ENCODE measurements around the gene C17orf78. TPM values are rescaled to one million over a fixed set of nuclear protein-coding genes. Genes with fewer than 3 reads are reported as not detected.

Gene C17orf78
- total and polyA plus RNA-seq, 2 of the 8 experiments (the other 6 are each of a cell fraction or from before 2014, with no cell fraction given) = not detected

GRCh38 chr17:37338847-37339246 is 36.9 kb upstream of the C17orf78 start:
- Histone ChIP-seq H3K79me2 (ENCODE audit: control insufficient read depth in 1 of 2, insufficient read depth in 2 of 2, low read length in 2 of 2) (peaks cover 3 to 86% of the 10 kb centered on the region in 2 experiments), H3K79me1 (ENCODE audit: low read depth, low read length) (peaks cover 2% of the 10 kb centered on the region), H3K4me3 (ENCODE audit: extremely low read depth in 1 of 4, insufficient read depth in 2 of 4, low read depth in 3 of 4, low read length in 4 of 4) (no peak overlapping the region), H3K27ac (ENCODE audit: low read depth, low read length) (no peak overlapping the region), H3K36me3 (ENCODE audit: control insufficient read depth in 2 of 4, insufficient read depth in 4 of 4, low read length in 3 of 4) (peaks cover 0 to 13% (median 2%) of the 10 kb centered on the region in 4 experiments; a peak in 5 of 8 replicates), H3K4me1 (replicated peaks in 1 of 4; ENCODE audit: control insufficient read depth in 3 of 4, insufficient read depth in 4 of 4, low read length in 3 of 4) (peaks cover 2 to 11% (median 5%) of the 10 kb centered on the region in 4 experiments; a peak in 4 of 7 replicates), H4K20me1 (replicated peaks in 1 of 2; ENCODE audit: control insufficient read depth in 1 of 2, insufficient read depth in 2 of 2, low read length in 2 of 2) (peaks cover 0 to 6% of the 10 kb centered on the region in 2 experiments), H2AFZ (ENCODE audit: low read length) (no peak overlapping the region), H3K56ac (replicated peaks; ENCODE audit: insufficient read length, low read depth, low read length) (no peak overlapping the region), H3K23ac (ENCODE audit: insufficient read length) (no peak overlapping the region), H4K91ac (replicated peaks; ENCODE audit: insufficient read length, low read length) (no peak overlapping the region), H2AK5ac (ENCODE audit: low read depth, low read length) (no peak overlapping the region), H3K27me3 (replicated peaks in 1 of 4; ENCODE audit: control insufficient read depth in 3 of 4, extremely low read depth in 1 of 4, insufficient read depth in 3 of 4, low read length in 3 of 4) (no peaks in the 10 kb centered on the region; a peak in 1 of 7 replicates), H2BK12ac (ENCODE audit: low read depth, low read length) (no peak overlapping the region), H3K18ac (ENCODE audit: extremely low read depth, low read length) (no peak overlapping the region), H4K5ac (ENCODE audit: insufficient read length, low read depth, low read length) (no peak overlapping the region), H2BK5ac (ENCODE audit: low read depth, low read length) (no peak overlapping the region), H2BK120ac (replicated peaks; ENCODE audit: low read depth, low read length) (no peak overlapping the region), H3K9me3 (ENCODE audit: insufficient read depth in 2 of 2, low read depth in 1 of 2, low read length in 1 of 2) (no peaks in the 10 kb centered on the region), H2BK15ac (ENCODE audit: low read length) (no peak overlapping the region), H3K14ac (ENCODE audit: insufficient read length) (no peak overlapping the region), H3K23me2 (ENCODE audit: low read depth, low read length) (no peaks in the 10 kb centered on the region), H3K4ac (replicated peaks; ENCODE audit: insufficient read length, low read depth, low read length) (no peak overlapping the region), H3K4me2 (ENCODE audit: insufficient read depth in 1 of 2, low read depth in 2 of 2, low read length in 2 of 2) (no peak overlapping the region), H2BK20ac (ENCODE audit: low read length) (no peak overlapping the region), H4K8ac (ENCODE audit: extremely low read depth, insufficient read depth, low read length) (no peak overlapping the region), H3K9ac (replicated peaks in 1 of 4; ENCODE audit: extremely low read depth in 1 of 4, low read depth in 3 of 4, low read length in 3 of 4) (no peak overlapping the region)
- FAIRE-seq (no peak), DNase-seq (ENCODE audit: low read depth in 1 of 2, low spot score in 2 of 2) (no peak)
- TF ChIP-seq CEBPB (IDR thresholded peaks at IDR 0.05; ENCODE audit: low read depth, low read length) (no peak), KDM1A (IDR thresholded peaks at IDR 0.05; ENCODE audit: borderline replicate concordance, low read length) (no peak), EP300 (IDR thresholded peaks at IDR 0.05; ENCODE audit: borderline replicate concordance in 1 of 2, low read depth in 2 of 2, low read length in 2 of 2) (no peak), YY1 (IDR thresholded peaks at IDR 0.05; ENCODE audit: low read depth, low read length) (no peak), TEAD4 (IDR thresholded peaks at IDR 0.05; ENCODE audit: low read depth, low read length) (no peak), ASH2L (IDR thresholded peaks at IDR 0.05; ENCODE audit: low read length) (no peak), KDM5A (IDR thresholded peaks at IDR 0.05; ENCODE audit: low read length) (no peak), RFX5 (IDR thresholded peaks at IDR 0.05; ENCODE audit: borderline replicate concordance, low read depth, low read length) (no peak), EZH2 (IDR thresholded peaks at IDR 0.05; ENCODE audit: low read depth, low read length, severe bottlenecking) (no peak)
- CTCF ChIA-PET (ENCODE audit: partially characterized antibody) = interaction anchor here (0.6 kb wide), 1 partner anchor 13 kb away, joined by 3 read pairs; no protein-coding TSS in a partner anchor
- POLR2A ChIA-PET (ENCODE audit: partially characterized antibody) = interaction anchor here (0.6 kb wide), 1 partner anchor 23 kb away, joined by 3 read pairs; no protein-coding TSS in a partner anchor
- 90% methylated on average over 3 of the region's 3 CpGs; no CpG with 5 or more reads in 1 of the 2 experiments for WGBS, 2 experiments (ENCODE audit: extremely low coverage in 1 of 2, insufficient coverage in 1 of 2, insufficient read length in 1 of 2, insufficient replicate concordance in 2 of 2, low coverage in 1 of 2, low lambda C conversion rate in 2 of 2, missing lambda C conversion rate in 1 of 2)

Measured in H1 (cell line).